ENCODE results near the gene CHKA.

Gene CHKA

DNA sequence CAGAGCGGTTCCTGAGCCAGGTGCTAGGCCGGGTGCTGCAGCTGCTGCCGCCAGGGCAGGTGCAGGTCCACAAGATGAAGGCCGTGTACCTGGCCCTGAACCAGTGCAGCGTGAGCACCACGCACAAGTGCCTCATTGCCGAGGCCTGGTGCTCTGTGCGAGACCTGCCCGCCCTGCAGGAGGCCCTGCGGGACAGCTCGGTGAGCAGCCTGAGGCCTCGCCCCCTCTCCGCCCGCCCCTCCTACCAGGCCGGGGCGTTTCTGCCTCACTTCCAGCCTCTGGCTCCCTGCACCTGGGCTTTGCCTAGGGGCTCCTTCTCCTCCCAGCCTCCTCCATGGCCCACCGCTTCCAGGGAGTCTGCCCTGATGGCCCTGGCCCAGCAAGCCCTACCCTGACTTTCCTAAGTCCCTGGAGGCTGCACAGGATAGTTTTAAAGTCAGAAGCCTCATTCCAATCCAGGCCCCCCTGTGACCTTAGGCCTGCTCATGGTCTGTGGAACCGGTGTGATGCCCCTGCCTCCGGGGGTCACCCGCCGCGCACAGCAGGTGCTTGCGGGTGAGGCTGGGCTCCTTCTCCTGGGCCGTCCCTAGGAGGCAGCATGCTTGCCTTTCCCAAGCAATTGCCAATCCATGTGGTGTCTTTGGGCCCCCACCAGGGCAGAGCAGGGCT is 76.9 kb downstream of the CHKA start:
- DNase-seq = peak; percentile 41 to 75

GRCh38 chr11:68043349-68044144 is 77.6 kb downstream of the CHKA start:
- peak; percentile 33 to 62 for DNase-seq

DNA sequence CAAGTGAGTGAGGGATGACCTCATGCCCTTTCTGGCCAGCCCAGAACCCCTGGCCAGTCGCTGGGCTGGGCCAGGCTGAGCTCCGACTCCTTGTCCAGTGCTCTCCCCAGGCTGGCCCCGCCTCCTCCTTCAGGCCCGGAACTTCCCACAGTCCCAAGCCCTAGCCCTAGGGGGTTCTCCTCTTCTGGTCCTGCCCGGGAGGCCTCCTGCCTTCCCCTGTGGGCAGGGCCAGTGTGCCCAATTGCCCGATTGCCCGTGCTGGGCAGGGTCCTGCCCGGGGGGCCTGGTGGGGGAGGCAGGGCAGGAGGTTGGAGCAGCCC is 78.2 kb downstream of the CHKA start:
- DNase-seq = no peak

DNA sequence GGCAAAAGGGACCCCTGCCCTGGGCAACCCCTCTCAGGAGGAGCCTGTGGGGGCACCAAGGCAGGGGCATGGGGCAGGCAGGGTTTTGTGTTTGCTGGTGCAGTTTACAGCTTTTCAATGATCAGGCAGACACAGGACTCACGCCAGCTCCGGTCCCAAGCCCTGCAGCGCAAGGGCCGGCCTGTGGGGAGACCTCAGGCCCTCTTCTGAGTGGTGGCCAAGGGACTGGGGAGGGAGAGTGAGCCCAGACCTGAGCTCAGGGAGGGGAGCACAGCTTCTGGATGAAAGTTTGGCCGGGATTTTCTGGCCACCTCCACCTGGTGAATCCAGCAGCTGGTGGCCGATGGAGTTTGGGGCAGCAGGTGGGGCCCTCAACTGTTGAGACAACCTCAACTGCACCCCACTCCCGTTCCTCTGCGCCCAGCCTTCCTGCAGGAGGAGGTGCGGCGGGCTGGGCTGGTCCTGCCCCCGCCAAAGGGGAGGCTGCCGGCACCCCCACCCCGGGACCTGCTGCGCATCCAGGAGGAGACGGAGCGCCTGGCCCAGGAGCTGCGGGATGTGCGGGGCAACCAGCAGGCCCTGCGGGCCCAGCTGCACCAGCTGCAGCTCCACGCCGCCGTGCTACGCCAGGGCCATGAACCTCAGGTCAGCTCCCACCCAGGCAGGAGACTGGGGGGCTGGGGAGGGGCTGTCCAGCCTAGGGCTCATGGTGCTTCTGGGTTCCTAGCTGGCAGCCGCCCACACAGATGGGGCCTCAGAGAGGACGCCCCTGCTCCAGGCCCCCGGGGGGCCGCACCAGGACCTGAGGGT is 78.8 kb downstream of the CHKA start:
- DNase-seq = no peak

GRCh38 chr11:68041617-68042218 is 79.5 kb downstream of the CHKA start:
- no peak for DNase-seq

DNA sequence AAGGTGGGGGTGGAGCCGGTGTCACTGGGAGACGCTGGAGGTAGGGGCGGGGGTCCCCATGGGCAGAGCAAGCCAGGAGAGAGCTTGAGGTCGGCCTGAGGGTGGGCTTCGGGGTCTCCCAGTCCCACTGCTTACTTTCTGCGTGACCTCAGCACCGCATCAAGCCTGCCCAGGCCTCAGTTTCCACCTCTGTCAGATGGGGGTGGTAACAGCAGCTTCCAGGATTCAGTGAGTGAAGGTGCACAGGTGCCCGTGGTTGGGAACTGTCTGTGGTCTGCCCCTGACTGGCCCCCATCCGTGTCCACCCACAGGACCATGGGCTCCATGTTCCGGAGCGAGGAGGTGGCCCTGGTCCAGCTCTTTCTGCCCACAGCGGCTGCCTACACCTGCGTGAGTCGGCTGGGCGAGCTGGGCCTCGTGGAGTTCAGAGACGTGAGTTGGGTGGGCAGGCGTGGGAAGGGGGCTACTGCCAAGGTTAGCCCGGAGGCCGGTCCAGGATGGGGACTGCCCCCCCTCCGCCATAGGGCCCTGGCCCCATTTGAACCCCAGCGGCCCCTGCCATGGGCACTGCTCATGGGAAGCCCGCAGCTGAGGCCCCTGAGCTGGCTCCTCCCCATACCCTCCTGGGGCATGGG is 80.1 kb downstream of the CHKA start:
- no peak for DNase-seq

GRCh38 chr11:68040101-68040956 is 80.9 kb downstream of the CHKA start:
- no peak for DNase-seq

- no peak for DNase-seq
Observed at GRCh38 chr11:68039526-68040086, 81.6 kb downstream of the CHKA start.

DNA sequence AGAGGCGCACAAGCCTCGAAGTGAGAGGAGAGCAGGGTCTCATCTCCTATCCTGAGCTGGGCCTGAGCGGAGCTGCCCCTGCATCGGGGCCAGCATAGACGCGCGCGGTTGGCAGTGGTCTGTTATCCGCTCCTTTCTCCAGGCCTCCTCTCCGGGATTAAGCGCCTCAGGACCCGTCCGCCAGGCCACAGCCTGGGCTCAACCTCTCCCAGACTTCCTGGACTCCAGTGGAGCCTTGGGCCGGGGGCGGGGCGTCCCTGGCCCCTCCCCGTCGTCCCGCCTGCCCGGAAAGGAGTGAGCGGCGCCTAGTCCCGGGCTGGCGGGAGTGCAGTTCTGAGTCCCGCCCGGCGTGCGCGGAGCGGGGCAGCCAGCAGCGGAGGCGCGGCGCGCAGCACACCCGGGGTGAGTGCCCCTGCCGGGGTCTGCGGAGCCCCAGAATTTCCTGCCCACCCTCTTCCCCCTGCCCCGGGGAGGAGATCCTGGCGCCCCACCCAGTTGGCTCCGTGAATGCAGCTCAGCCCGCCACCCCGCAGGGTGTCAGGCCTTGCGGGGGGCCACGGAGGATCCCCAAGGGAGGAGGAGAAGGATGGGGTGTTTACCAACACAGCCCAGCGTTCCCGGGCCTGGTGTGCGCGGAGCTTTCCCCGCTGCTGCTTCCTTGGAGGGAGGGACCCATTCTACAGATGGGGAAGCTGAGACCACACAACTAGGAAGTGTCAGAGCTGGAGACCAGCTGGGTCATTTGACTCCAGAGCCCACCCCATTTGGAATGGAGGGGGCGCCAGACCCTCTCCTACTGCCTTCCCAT is 82.3 kb downstream of the CHKA start, which contains the start of gene TCIRG1:
Gene TCIRG1, plus strand, starts transcription at position 308 of the 808 bp plus-strand sequence. CDS start 2,247 bp downstream, outside the sequence.
- peak in 1 of 2 experiments; percentile 24 for DNase-seq

- DNase-seq = no peak
Observed at GRCh38 chr11:68038226-68038717, 82.9 kb downstream of the CHKA start.

- DNase-seq = no peak
Observed at GRCh38 chr11:68037411-68038225, 83.6 kb downstream of the CHKA start.

DNA sequence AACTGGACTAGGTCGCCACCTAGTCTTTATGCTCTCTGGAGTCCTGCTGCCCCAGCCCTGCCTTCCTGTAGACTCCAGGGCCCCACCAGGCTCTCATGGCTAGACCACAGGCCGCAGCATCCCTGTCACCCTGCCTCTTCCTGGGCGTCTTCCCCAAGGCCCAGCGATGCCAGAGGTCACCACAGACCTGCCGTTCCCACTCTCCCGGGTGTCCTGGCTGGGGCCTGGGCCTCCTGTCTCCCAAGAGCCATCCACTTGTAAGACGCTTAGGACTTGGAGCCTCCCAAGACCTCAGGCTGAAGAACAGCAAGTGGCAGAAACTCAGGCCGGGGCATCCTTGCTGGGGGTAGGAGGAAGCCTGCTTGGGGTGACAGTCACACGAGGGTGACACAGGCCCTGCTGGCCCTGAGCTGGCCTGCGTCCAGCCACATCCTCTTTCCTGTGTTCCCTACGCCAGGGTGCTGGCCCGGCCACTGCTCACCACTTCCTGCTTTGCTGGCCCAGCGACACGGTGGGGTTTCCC is 84.4 kb downstream of the CHKA start:
- DNase-seq = no peak

- DNase-seq = no peak
Observed at GRCh38 chr11:68036141-68036716, 85.0 kb downstream of the CHKA start.

GRCh38 chr11:68035266-68035876 is 85.8 kb downstream of the CHKA start:
- DNase-seq = no peak

GRCh38 chr11:68033708-68034045 is 87.5 kb downstream of the CHKA start:
- DNase-seq = no peak

DNA sequence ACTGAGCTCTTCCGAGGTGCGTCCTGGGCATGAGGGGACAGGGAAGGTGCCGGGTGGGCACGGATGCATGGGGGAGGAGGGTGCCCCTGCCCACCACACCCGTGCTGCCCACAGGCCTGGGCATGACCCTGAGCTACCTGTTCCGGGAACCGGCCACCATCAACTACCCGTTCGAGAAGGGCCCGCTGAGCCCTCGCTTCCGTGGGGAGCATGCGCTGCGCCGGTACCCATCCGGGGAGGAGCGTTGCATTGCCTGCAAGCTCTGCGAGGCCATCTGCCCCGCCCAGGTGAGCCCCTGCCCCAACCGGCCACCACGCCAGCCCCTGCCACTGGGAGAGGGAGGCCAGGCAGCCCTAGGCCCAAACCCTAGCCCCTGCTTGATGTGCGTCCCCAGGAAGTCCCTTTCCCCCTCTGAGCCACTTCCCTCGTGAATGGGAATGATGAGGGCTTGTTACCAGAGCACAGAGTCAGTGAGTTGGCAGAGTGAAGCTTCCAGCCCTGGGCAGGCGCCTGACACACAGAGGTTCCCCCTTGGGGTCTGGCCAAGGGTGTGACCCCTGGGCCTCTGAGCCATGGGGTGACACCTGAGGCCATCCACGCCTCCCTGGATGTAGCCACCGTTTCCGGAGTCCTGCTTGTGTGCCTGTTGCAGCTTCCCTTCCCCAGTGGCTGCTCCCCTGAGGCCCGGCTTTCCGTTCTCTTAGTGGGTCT is 88.0 kb downstream of the CHKA start:
- no peak for DNase-seq

GRCh38 chr11:68032003-68032402 is 89.2 kb downstream of the CHKA start:
- DNase-seq = no peak

DNA sequence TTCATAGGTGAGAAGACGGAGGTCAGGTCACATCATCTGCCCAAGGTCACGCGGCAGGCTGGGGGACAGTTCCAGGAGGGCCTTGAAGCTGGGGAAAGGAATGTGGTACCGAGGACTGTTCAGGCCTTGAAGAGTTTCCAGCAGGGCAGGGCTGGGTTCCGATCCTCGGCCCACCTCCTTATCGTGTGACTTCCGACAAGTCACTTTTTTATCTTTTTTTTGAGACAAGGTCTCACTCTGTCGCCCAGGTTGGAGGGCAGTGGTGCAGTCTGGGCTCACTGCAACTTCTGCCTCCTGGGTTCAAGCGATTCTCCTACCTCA is 90.1 kb downstream of the CHKA start:
- DNase-seq = no peak

All from NCI-H2081 (cell line).